ENCODE results near the gene KRT76. TPM values are rescaled to one million over a fixed set of nuclear protein-coding genes. Genes with fewer than 3 reads are reported as not detected.

KRT76 gene
- total and polyA plus RNA-seq, 10 donors: not detected

DNA sequence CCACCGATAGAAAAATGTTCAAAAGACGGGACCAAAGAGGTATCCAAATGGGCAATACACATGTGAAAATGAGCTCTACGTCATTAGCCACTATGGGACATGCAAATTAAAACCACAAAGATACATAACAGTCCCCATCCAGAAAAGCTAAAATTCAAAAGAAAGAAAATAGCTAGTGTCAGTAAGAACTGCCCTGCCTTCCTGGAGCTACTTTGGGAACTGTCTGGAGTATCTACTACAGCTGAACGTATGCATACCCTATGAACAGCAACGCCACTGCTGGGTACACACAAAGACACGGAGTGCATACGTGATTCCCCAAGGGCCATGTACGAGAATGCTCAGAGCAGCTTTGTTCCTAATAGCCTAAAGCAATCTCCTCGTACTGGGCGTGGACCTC lies 48.0 kb downstream of the KRT76 start:
- intact Hi-C loops (cut with DNase I; ENCODE audit: low total_unique reads): no loop called here

DNA sequence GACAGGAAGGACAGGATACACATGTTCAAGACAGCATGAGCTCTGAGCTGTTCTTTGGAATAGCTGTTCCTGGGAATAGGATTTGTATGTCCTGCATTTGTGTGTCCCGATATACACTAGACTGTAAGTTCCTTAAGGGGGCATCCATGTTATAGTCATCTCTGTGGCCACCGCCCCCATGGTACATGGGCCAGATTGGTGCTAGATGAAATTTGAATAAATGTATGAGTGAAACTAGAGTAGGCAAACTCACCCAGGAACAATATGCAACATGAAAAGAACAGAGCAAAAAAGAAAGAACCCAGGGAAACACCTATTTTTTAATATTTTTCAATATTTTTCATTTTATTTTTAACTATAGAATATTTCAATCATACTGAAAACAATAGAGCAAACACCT lies 48.8 kb downstream of the KRT76 start:
- TF ChIP-seq CTCF (IDR thresholded peaks at IDR 0.05 in 8 of 11, conservative IDR thresholded peaks at IDR 0.05 in 3 of 11) (no peak), POLR2AphosphoS5 (IDR thresholded peaks at IDR 0.05) (no peak), POLR2A (IDR thresholded peaks at IDR 0.05) (no peak)
- 87 to 96% (median 93%) methylated on average over 2 of the region's 2 CpGs for WGBS, 5 donors
- intact Hi-C loops (cut with DNase I; ENCODE audit: low total_unique reads): no loop called here
- no peak overlapping the region for H3K27ac ChIP-seq
- no peaks in the 10 kb centered on the region for H3K9me3 ChIP-seq
- no peak for DNase-seq
- peaks cover 0 to 15% (median 0%) of the 10 kb centered on the region in 7 donors for H3K27me3 ChIP-seq (replicated peaks in 1 of 7)
- no peaks in the 10 kb centered on the region for H3K4me1 ChIP-seq
- H3K36me3 ChIP-seq: no peaks in the 10 kb centered on the region
- H3K4me3 ChIP-seq: no peak overlapping the region

More for the DNA sequence above, 48.0 kb downstream of the KRT76 start:
- TF ChIP-seq CTCF (IDR thresholded peaks at IDR 0.05 in 8 of 11, conservative IDR thresholded peaks at IDR 0.05 in 3 of 11) (no peak), POLR2A (IDR thresholded peaks at IDR 0.05) (no peak), POLR2AphosphoS5 (IDR thresholded peaks at IDR 0.05) (no peak)
- H3K4me3 ChIP-seq: no peak overlapping the region
- H3K36me3 ChIP-seq: no peaks in the 10 kb centered on the region
- H3K27me3 ChIP-seq (replicated peaks in 1 of 7): peaks cover 0 to 19% (median 0%) of the 10 kb centered on the region in 7 donors
- no peak overlapping the region for H3K27ac ChIP-seq
- no peaks in the 10 kb centered on the region for H3K4me1 ChIP-seq
- DNase-seq: no peak
- WGBS, 5 donors: 81 to 89% (median 84%) methylated on average over 9 to 10 of the region's 10 CpGs
- no peaks in the 10 kb centered on the region for H3K9me3 ChIP-seq

DNA sequence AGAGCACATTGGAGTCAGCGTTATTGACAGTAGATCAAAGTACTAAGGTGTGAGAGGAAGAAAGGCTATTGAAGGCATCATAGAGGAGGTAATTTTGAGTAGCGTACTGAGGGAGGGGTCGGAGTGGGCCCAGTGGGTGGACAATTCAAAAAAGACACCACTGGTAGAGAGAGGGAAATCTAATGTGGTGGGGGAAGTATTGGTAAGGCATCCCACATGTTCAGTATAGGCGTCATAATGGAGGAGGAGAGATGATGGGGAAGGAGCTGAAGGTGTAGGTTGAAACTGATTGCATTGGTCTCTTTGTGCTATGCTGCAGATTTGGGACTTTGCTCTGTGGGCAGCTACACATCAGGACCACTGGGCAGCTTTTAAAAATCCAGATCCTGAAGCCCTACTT lies 50.1 kb downstream of the KRT76 start:
- no peak for DNase-seq
- H3K9me3 ChIP-seq: no peaks in the 10 kb centered on the region
- no peak overlapping the region for H3K4me3 ChIP-seq
- WGBS, 5 donors: 74 to 89% (median 79%) methylated on average over 4 of the region's 4 CpGs
- H3K27me3 ChIP-seq (replicated peaks in 1 of 7): peaks cover 0 to 15% (median 0%) of the 10 kb centered on the region in 7 donors
- TF ChIP-seq CTCF (IDR thresholded peaks at IDR 0.05 in 8 of 11, conservative IDR thresholded peaks at IDR 0.05 in 3 of 11): no peak
- no peak for TF ChIP-seq POLR2AphosphoS5 (IDR thresholded peaks at IDR 0.05)
- no peak for TF ChIP-seq POLR2A (IDR thresholded peaks at IDR 0.05)
- no peaks in the 10 kb centered on the region for H3K4me1 ChIP-seq
- H3K27ac ChIP-seq: no peak overlapping the region
- H3K36me3 ChIP-seq: no peaks in the 10 kb centered on the region
- intact Hi-C loops (cut with DNase I; ENCODE audit: low total_unique reads): no loop called here

DNA sequence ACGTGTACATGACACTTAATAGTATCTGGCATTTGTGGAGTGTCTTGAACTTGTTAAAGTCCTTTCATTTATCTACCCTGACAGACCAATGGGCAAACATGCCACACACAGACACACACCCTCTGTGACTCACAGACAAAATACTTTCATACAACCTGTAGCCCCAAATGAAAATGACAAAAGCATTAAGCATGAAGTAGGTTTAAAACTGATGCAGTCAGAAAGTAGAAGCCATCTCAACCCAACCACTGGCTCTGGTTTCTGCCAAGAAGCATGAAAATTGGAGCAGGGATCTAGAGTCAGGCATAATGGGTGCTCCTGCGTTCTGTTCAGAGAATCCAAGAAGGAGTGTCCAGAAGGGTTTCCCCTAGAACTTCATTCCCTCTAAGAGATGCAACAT lies 50.7 kb downstream of the KRT76 start:
- TF ChIP-seq CTCF (IDR thresholded peaks at IDR 0.05 in 8 of 11, conservative IDR thresholded peaks at IDR 0.05 in 3 of 11) (no peak), POLR2A (IDR thresholded peaks at IDR 0.05) (no peak), POLR2AphosphoS5 (IDR thresholded peaks at IDR 0.05) (no peak)
- Histone ChIP-seq H3K27me3 (replicated peaks in 1 of 7) (peaks cover 0 to 15% (median 0%) of the 10 kb centered on the region in 7 donors), H3K36me3 (no peaks in the 10 kb centered on the region), H3K27ac (no peak overlapping the region), H3K4me1 (no peaks in the 10 kb centered on the region), H3K9me3 (no peaks in the 10 kb centered on the region), H3K4me3 (no peak overlapping the region)
- no peak for DNase-seq
- intact Hi-C loops (cut with DNase I; ENCODE audit: low total_unique reads): no loop called here
- WGBS, 5 donors: 65 to 73% (median 68%) methylated on average over 2 of the region's 2 CpGs

Measured in spleen (tissue), 11 donors.